Measurements from ENCODE around the gene ENGASE. TPM values are rescaled to one million over a fixed set of nuclear protein-coding genes. Genes with fewer than 3 reads are reported as not detected.

ENGASE gene
- total and polyA plus RNA-seq, 9 of the 15 experiments (the other 6 are each of a cell fraction or from before 2014, with no cell fraction given) = 0.06 to 45.5 (median 13.9) TPM

- TF ChIP-seq ZNF518B (CRISPR knock-in tag; IDR thresholded peaks at IDR 0.05) (no peak), ZNF584 (CRISPR knock-in tag; IDR thresholded peaks at IDR 0.05; ENCODE audit: low read depth) (no peak), SMARCA4 (IDR thresholded peaks at IDR 0.05) (no peak)
Observed at GRCh38 chr17:79055197-79055596, 19.4 kb upstream of the ENGASE start (continued).

DNA sequence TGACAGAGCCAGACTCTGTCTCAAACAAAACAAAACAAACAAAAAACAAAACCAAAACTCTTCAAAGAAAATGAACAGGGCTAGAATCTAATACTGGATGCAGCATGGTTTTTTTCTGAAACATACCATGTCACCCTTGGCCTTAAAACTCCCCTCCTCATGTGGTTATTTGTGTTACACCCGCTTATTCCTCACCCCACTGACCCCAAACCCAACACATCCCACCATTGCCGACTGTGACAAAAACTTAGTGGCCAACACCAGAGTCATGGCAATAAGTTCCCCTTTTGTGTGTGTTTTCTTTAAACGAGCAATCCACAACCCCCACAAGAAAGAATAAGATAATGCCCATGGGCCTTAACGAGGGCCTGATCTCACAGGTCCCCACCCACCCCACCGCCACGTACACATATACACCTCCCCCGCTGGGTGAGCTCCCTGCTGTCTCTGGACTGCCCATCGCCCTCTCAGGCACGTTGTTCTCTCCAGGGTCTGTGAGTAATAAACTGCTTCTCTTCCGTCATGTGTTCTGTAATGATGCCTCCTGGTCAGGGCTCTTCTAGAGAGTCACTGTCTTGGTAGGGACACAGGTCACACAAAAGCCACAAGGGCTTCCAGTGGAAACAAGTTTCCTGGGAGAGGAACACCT, 16.8 kb upstream of the ENGASE start:
- no peak for FAIRE-seq
- in situ Hi-C loops (cut with MboI) (loop anchor here (25.0 kb wide), 1 partner anchor 329 kb away; no protein-coding TSS in a partner anchor), intact Hi-C loops (cut with micrococcal nuclease) (no loop called here)
- peak overlapping the region in 1 of 2 experiments; percentile 64; a peak in 1 of 4 replicates for H3K9ac ChIP-seq (ENCODE audit: insufficient read depth in 1 of 2, low read depth in 2 of 2, low read length in 2 of 2)
- no peak overlapping the region for H3K4me2 ChIP-seq (ENCODE audit: insufficient read depth, low read length)
- H3K36me3 ChIP-seq (ENCODE audit: control insufficient read depth, insufficient read depth, low read length) = no peaks in the 10 kb centered on the region
- BruUV-seq (replicated peaks) = no TSS peak
- no peak overlapping the region for H3K27ac ChIP-seq (ENCODE audit: extremely low read depth, low read depth, low read length)
- H3K27me3 ChIP-seq (ENCODE audit: control insufficient read depth in 2 of 2, insufficient read depth in 2 of 2, low read length in 2 of 2) = no peaks in the 10 kb centered on the region; a peak in 2 of 5 replicates
- H3K4me3 ChIP-seq = no peak overlapping the region
- DNase-seq (ENCODE audit: extremely low read depth in 1 of 4, low spot score in 3 of 4) = peak in 1 of 4 experiments; percentile 17
- no peak overlapping the region for H2AFZ ChIP-seq (ENCODE audit: low read depth, low read length)
- 2% methylated on average over 10 of the region's 10 CpGs for WGBS (ENCODE audit: insufficient coverage, low coverage, missing lambda C conversion rate)
- ChIA-PET POLR2A (no interaction called here), CTCF (ENCODE audit: low intra/inter-chr PET ratio) (no interaction called here)
- ATAC-seq = peak; percentile 32; the same call in 2 of the 3 replicates
- H3K4me1 ChIP-seq (replicated peaks in 1 of 2; ENCODE audit: control insufficient read depth in 2 of 2, insufficient read depth in 2 of 2, low read length in 2 of 2) = peaks cover 0 to 3% of the 10 kb centered on the region in 2 experiments; a peak in 2 of 5 replicates
- TF ChIP-seq PYGO2 (tag; IDR thresholded peaks at IDR 0.05) = no peak
- TF ChIP-seq HMBOX1 (IDR thresholded peaks at IDR 0.05) = no peak
- no peak for TF ChIP-seq ZNF699 (CRISPR knock-in tag; IDR thresholded peaks at IDR 0.05; ENCODE audit: insufficient replicate concordance)
- TF ChIP-seq ZNF354B (CRISPR knock-in tag; IDR thresholded peaks at IDR 0.05) = no peak
- TF ChIP-seq RNF2 (IDR thresholded peaks at IDR 0.05) = no peak
- TF ChIP-seq ZNF165 (CRISPR knock-in tag; IDR thresholded peaks at IDR 0.05; ENCODE audit: borderline replicate concordance) = 0 out of 2 replicates have a peak, but pooled peaks have one; percentile 71
- TF ChIP-seq, protein P1, sequence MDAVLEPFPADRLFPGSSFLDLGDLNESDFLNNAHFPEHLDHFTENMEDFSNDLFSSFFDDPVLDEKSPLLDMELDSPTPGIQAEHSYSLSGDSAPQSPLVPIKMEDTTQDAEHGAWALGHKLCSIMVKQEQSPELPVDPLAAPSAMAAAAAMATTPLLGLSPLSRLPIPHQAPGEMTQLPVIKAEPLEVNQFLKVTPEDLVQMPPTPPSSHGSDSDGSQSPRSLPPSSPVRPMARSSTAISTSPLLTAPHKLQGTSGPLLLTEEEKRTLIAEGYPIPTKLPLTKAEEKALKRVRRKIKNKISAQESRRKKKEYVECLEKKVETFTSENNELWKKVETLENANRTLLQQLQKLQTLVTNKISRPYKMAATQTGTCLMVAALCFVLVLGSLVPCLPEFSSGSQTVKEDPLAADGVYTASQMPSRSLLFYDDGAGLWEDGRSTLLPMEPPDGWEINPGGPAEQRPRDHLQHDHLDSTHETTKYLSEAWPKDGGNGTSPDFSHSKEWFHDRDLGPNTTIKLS (IDR thresholded peaks at IDR 0.05; ENCODE audit: borderline replicate concordance, low read depth) = 0 out of 2 replicates have a peak, but pooled peaks have one; percentile 28
- H3K9me3 ChIP-seq (replicated peaks; ENCODE audit: control insufficient read depth, insufficient read depth, low read depth, low read length) = no peaks in the 10 kb centered on the region
- no peaks in the 10 kb centered on the region for H4K20me1 ChIP-seq (replicated peaks; ENCODE audit: control insufficient read depth, insufficient read depth, low read length)
- no peaks in the 10 kb centered on the region for H3K79me2 ChIP-seq (ENCODE audit: control insufficient read depth, insufficient read depth, low read length)
- H3K9me1 ChIP-seq (ENCODE audit: control insufficient read depth, insufficient read depth, low read length) = no peaks in the 10 kb centered on the region
